GM21390 (cell line): ENCODE measurements around the gene TANK.
"Not testable (repeated sequence)": the region's sequence is repeated elsewhere in the genome, so short reads cannot be mapped to it uniquely, and the experiment has no call there.

Experiments used
- ATAC-seq: cut with Tn5 transposase; IDR thresholded peaks from one replicate; pipeline ENCODE4 v1.9.1; 2021; ENCODE audit not compliant: unreplicated experiment

Gene TANK

GRCh38 chr2:161257123-161257952 is 97.1 kb downstream of the TANK start:
- ATAC-seq = no peak

GRCh38 chr2:161265874-161266273 is 105.6 kb downstream of the TANK start:
- no peak for ATAC-seq

GRCh38 chr2:161269111-161269510 is 108.9 kb downstream of the TANK start:
- ATAC-seq = no peak

GRCh38 chr2:161273038-161273760 is 113.0 kb downstream of the TANK start:
- ATAC-seq = peak; percentile 74

- not testable (repeated sequence) for ATAC-seq
Measured at GRCh38 chr2:161278564-161279229, 118.5 kb downstream of the TANK start.

- ATAC-seq = not testable (repeated sequence)
Measured at GRCh38 chr2:161279230-161279815, 119.1 kb downstream of the TANK start.

GRCh38 chr2:161280906-161281323 is 120.7 kb downstream of the TANK start:
- ATAC-seq = not testable (repeated sequence)

- not testable (repeated sequence) for ATAC-seq
Measured at GRCh38 chr2:161281615-161282310, 121.5 kb downstream of the TANK start.

- not testable (repeated sequence) for ATAC-seq
Measured at GRCh38 chr2:161282311-161282644, 122.0 kb downstream of the TANK start.

- no peak for ATAC-seq
Measured at GRCh38 chr2:161283926-161284325, 123.7 kb downstream of the TANK start.
